HepG2 (cell line): Measurements from ENCODE around the gene PKD1L1. TPM values are rescaled to one million over a fixed set of nuclear protein-coding genes. Genes with fewer than 3 reads are reported as not detected.

Source experiments
- BRD4 ChIP-seq: sonication (generic); formaldehyde crosslinking; IDR thresholded peaks from 2 replicates; pipeline ENCODE4 v1.4.0; 2020; ENCODE audit warnings: missing genetic modification reagents
- CBX2 ChIP-seq, 2 experiments: fragments of 200-600 bp in 1 of 2; sonication (generic); formaldehyde crosslinking in 1 of 2; IDR thresholded peaks; 2 replicates each; pipeline versions ENCODE4 v1.7.0 to v1.8.1; 2018 to 2022; ENCODE audit warnings: low read depth in 2 of 2, low read length in 1 of 2, mild to moderate bottlenecking in 1 of 2, missing genetic modification reagents in 1 of 2
- NFIB ChIP-seq: sonication (generic); formaldehyde crosslinking; IDR thresholded peaks from 2 replicates; pipeline ENCODE4 v1.9.0; 2021; ENCODE audit warnings: missing genetic modification reagents, mild to moderate bottlenecking, borderline replicate concordance
- PAF1 ChIP-seq: IDR thresholded peaks from 2 replicates; pipeline ENCODE4 v1.6.1; 2016; ENCODE audit warnings: missing genetic modification reagents, missing compliant biosample characterization
- SOX6 ChIP-seq, 2 experiments: fragments of 450-650 bp in 1 of 2; sonication (generic) in 1 of 2; formaldehyde crosslinking in 1 of 2; IDR thresholded peaks; 2 replicates each; pipeline versions ENCODE4 v1.4.0 to v1.6.1; 2017 to 2020; ENCODE audit warnings: antibody characterized with exemption in 1 of 2, mild to moderate bottlenecking in 1 of 2, missing genetic modification reagents in 1 of 2
- ZFX ChIP-seq: sonication (generic); formaldehyde crosslinking; IDR thresholded peaks from 2 replicates; pipeline ENCODE4 v1.4.0; 2020; ENCODE audit warnings: mild to moderate bottlenecking, low read depth, missing genetic modification reagents, moderate library complexity
- ZKSCAN8 ChIP-seq: IDR thresholded peaks from 2 replicates; pipeline ENCODE4 v1.6.1; 2016; ENCODE audit warnings: borderline replicate concordance, missing genetic modification reagents, missing compliant biosample characterization
- ZNF251 ChIP-seq: sonication (generic); formaldehyde crosslinking; IDR thresholded peaks from 2 replicates; pipeline ENCODE4 v1.9.0; 2021; ENCODE audit warnings: mild to moderate bottlenecking, missing genetic modification reagents
- ZNF33A ChIP-seq: sonication (generic); formaldehyde crosslinking; IDR thresholded peaks from 2 replicates; pipeline ENCODE4 v1.5.1; 2020; ENCODE audit warnings: missing genetic modification reagents, mild to moderate bottlenecking, moderate library complexity, borderline replicate concordance
- ZNF75D ChIP-seq: sonication (generic); formaldehyde crosslinking; IDR thresholded peaks from 2 replicates; pipeline ENCODE4 v1.8.1; 2023; ENCODE audit warnings: missing genetic modification reagents, mild to moderate bottlenecking, borderline replicate concordance
- polyA plus RNA-seq, 8 experiments: library from polyadenylated mRNA; depleted of rRNA in 3 of 8; stranded (reverse) in 7 of 8; unstranded in 1 of 8; fragments of >200 nt; fragmentation: Illumina TruSeq in 4 of 8; extraction: Trizol in 4 of 8; gene quantifications; 2 replicates each; pipeline versions ENCODE4 v1.2.1 to v1.2.3, GENCODE V29; 2011 to 2016; ENCODE audit warnings: low read depth in 4 of 8, missing spikeins in 1 of 8, mixed read lengths in 1 of 8; ENCODE audit not compliant: insufficient read depth in 1 of 8
- total RNA-seq, 5 experiments: library from RNA; depleted of rRNA; stranded (reverse); fragments of >200 nt; fragmentation: Illumina TruSeq; extraction: Trizol; gene quantifications; 2 replicates each; pipeline ENCODE4 v1.2.3, GENCODE V29; 2016; ENCODE audit warnings: low read depth in 1 of 5
- TF ChIP-seq, protein P1 (sequence below): sonication (generic); formaldehyde crosslinking; IDR thresholded peaks from 2 replicates; pipeline ENCODE4 v1.4.0; 2020; ENCODE audit warnings: missing genetic modification reagents
- TF ChIP-seq, protein P2 (sequence below): sonication (generic); formaldehyde crosslinking; IDR thresholded peaks from 2 replicates; pipeline ENCODE4 v1.5.0; 2020; ENCODE audit warnings: missing genetic modification reagents, mild to moderate bottlenecking, borderline replicate concordance
- TF ChIP-seq, protein P3 (sequence below): fragments of 450-650 bp; IDR thresholded peaks from 2 replicates; pipeline ENCODE4 v1.6.1; 2016
- TF ChIP-seq, protein P4 (sequence below): sonication (generic); formaldehyde crosslinking; IDR thresholded peaks from 2 replicates; pipeline ENCODE4 v1.4.0; 2020; ENCODE audit warnings: missing genetic modification reagents
- TF ChIP-seq, protein P5 (sequence below): sonication (generic); formaldehyde crosslinking; IDR thresholded peaks from 2 replicates; pipeline ENCODE4 v1.4.0; 2020; ENCODE audit warnings: low read depth, mild to moderate bottlenecking, missing genetic modification reagents

PKD1L1 gene
- total and polyA plus RNA-seq, 2 of the 13 experiments (the other 11 are each of a cell fraction or from before 2014, with no cell fraction given): 0.01 TPM; not detected in 1

DNA sequence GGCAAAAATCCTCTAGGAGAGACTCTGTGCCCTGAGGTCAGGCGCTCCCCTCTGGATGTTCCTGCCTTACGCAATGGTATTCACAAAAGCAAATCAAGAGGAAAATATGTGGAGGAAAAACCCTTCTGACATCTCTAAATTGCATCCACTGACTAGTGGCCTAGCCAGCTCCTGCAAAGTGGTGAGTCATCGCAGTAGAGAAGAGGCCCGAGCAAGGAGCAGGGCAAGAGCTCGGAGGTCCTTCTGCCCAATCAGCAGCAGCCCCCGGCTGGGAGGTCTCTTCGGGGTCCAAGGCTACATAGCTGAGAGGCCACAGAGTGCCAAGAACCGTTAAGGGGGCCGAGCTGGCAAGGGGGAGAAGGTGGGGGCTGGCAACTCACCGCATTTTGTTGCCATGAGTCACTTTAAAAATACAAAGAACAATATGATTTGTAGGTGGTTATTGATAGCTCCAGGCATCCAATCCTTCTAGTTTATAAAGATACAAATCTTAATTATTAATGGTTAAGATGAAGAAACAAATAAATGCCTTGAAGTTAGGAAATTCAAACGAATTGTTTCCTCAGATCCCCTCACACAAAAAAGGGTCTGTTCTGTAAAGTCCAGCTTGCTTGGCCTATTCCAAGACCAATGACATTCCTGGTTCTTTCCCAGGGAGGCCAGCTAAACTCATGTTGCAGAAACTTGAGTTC, 161.6 kb downstream of the PKD1L1 start (continued):
- TF ChIP-seq, protein P1, sequence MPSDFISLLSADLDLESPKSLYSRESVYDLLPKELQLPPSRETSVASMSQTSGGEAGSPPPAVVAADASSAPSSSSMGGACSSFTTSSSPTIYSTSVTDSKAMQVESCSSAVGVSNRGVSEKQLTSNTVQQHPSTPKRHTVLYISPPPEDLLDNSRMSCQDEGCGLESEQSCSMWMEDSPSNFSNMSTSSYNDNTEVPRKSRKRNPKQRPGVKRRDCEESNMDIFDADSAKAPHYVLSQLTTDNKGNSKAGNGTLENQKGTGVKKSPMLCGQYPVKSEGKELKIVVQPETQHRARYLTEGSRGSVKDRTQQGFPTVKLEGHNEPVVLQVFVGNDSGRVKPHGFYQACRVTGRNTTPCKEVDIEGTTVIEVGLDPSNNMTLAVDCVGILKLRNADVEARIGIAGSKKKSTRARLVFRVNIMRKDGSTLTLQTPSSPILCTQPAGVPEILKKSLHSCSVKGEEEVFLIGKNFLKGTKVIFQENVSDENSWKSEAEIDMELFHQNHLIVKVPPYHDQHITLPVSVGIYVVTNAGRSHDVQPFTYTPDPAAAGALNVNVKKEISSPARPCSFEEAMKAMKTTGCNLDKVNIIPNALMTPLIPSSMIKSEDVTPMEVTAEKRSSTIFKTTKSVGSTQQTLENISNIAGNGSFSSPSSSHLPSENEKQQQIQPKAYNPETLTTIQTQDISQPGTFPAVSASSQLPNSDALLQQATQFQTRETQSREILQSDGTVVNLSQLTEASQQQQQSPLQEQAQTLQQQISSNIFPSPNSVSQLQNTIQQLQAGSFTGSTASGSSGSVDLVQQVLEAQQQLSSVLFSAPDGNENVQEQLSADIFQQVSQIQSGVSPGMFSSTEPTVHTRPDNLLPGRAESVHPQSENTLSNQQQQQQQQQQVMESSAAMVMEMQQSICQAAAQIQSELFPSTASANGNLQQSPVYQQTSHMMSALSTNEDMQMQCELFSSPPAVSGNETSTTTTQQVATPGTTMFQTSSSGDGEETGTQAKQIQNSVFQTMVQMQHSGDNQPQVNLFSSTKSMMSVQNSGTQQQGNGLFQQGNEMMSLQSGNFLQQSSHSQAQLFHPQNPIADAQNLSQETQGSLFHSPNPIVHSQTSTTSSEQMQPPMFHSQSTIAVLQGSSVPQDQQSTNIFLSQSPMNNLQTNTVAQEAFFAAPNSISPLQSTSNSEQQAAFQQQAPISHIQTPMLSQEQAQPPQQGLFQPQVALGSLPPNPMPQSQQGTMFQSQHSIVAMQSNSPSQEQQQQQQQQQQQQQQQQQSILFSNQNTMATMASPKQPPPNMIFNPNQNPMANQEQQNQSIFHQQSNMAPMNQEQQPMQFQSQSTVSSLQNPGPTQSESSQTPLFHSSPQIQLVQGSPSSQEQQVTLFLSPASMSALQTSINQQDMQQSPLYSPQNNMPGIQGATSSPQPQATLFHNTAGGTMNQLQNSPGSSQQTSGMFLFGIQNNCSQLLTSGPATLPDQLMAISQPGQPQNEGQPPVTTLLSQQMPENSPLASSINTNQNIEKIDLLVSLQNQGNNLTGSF (CRISPR knock-in tag): no peak
- TF ChIP-seq CBX2 (IDR thresholded peaks at IDR 0.05; ENCODE audit: low read depth, low read length) (no peak), CBX2 (CRISPR knock-in tag; IDR thresholded peaks at IDR 0.05; ENCODE audit: low read depth) (no peak), BRD4 (peak; percentile 27; the same call in 1 of the 2 replicates), ZNF75D (CRISPR knock-in tag) (no peak), ZNF251 (no peak), ZFX (CRISPR knock-in tag) (peak; percentile 85), ZNF33A (peak; percentile 23; the same call in 1 of the 2 replicates), SOX6 (IDR thresholded peaks at IDR 0.05) (no peak), SOX6 (CRISPR knock-in tag; IDR thresholded peaks at IDR 0.05) (peak; percentile 88), ZKSCAN8 (CRISPR knock-in tag) (no peak), PAF1 (no peak), NFIB (CRISPR knock-in tag) (no peak)
- TF ChIP-seq, protein P2, sequence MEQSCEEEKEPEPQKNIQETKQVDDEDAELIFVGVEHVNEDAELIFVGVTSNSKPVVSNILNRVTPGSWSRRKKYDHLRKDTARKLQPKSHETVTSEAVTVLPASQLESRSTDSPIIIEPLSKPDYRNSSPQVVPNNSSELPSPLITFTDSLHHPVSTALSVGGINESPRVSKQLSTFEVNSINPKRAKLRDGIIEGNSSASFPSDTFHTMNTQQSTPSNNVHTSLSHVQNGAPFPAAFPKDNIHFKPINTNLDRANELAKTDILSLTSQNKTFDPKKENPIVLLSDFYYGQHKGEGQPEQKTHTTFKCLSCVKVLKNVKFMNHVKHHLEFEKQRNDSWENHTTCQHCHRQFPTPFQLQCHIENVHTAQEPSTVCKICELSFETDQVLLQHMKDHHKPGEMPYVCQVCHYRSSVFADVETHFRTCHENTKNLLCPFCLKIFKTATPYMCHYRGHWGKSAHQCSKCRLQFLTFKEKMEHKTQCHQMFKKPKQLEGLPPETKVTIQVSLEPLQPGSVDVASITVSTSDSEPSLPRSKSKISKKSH (CRISPR knock-in tag): 0 out of 2 replicates have a peak, but pooled peaks have one; percentile 38
- TF ChIP-seq, protein P3, sequence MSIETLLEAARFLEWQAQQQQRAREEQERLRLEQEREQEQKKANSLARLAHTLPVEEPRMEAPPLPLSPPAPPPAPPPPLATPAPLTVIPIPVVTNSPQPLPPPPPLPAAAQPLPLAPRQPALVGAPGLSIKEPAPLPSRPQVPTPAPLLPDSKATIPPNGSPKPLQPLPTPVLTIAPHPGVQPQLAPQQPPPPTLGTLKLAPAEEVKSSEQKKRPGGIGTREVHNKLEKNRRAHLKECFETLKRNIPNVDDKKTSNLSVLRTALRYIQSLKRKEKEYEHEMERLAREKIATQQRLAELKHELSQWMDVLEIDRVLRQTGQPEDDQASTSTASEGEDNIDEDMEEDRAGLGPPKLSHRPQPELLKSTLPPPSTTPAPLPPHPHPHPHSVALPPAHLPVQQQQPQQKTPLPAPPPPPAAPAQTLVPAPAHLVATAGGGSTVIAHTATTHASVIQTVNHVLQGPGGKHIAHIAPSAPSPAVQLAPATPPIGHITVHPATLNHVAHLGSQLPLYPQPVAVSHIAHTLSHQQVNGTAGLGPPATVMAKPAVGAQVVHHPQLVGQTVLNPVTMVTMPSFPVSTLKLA: no peak
- TF ChIP-seq, protein P4, sequence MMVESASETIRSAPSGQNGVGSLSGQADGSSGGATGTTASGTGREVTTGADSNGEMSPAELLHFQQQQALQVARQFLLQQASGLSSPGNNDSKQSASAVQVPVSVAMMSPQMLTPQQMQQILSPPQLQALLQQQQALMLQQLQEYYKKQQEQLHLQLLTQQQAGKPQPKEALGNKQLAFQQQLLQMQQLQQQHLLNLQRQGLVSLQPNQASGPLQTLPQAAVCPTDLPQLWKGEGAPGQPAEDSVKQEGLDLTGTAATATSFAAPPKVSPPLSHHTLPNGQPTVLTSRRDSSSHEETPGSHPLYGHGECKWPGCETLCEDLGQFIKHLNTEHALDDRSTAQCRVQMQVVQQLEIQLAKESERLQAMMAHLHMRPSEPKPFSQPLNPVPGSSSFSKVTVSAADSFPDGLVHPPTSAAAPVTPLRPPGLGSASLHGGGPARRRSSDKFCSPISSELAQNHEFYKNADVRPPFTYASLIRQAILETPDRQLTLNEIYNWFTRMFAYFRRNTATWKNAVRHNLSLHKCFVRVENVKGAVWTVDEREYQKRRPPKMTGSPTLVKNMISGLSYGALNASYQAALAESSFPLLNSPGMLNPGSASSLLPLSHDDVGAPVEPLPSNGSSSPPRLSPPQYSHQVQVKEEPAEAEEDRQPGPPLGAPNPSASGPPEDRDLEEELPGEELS (CRISPR knock-in tag): peak; percentile 71
- TF ChIP-seq, protein P5, sequence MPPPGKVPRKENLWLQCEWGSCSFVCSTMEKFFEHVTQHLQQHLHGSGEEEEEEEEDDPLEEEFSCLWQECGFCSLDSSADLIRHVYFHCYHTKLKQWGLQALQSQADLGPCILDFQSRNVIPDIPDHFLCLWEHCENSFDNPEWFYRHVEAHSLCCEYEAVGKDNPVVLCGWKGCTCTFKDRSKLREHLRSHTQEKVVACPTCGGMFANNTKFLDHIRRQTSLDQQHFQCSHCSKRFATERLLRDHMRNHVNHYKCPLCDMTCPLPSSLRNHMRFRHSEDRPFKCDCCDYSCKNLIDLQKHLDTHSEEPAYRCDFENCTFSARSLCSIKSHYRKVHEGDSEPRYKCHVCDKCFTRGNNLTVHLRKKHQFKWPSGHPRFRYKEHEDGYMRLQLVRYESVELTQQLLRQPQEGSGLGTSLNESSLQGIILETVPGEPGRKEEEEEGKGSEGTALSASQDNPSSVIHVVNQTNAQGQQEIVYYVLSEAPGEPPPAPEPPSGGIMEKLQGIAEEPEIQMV (CRISPR knock-in tag): no peak
